ENCODE measurements around the gene PPP1R14C.

- TF ChIP-seq ARNTL (CRISPR knock-in tag; IDR thresholded peaks at IDR 0.05; ENCODE audit: borderline replicate concordance, low read depth), result no peak
- TF ChIP-seq TSHZ2 (CRISPR knock-in tag; IDR thresholded peaks at IDR 0.05), result no peak
- no peak for TF ChIP-seq CREB5 (CRISPR knock-in tag; IDR thresholded peaks at IDR 0.05; ENCODE audit: low read depth)
- TF ChIP-seq, protein P1, sequence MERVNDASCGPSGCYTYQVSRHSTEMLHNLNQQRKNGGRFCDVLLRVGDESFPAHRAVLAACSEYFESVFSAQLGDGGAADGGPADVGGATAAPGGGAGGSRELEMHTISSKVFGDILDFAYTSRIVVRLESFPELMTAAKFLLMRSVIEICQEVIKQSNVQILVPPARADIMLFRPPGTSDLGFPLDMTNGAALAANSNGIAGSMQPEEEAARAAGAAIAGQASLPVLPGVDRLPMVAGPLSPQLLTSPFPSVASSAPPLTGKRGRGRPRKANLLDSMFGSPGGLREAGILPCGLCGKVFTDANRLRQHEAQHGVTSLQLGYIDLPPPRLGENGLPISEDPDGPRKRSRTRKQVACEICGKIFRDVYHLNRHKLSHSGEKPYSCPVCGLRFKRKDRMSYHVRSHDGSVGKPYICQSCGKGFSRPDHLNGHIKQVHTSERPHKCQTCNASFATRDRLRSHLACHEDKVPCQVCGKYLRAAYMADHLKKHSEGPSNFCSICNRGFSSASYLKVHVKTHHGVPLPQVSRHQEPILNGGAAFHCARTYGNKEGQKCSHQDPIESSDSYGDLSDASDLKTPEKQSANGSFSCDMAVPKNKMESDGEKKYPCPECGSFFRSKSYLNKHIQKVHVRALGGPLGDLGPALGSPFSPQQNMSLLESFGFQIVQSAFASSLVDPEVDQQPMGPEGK (CRISPR knock-in tag; IDR thresholded peaks at IDR 0.05; ENCODE audit: borderline replicate concordance), result no peak
- no peak for TF ChIP-seq TOX (CRISPR knock-in tag; IDR thresholded peaks at IDR 0.05; ENCODE audit: borderline replicate concordance)
Observed at GRCh38 chr6:150236544-150236943, 93.7 kb downstream of the PPP1R14C start.
